Measurements from ENCODE around the gene AOAH.

Gene AOAH

GRCh38 chr7:36639826-36640225 lies 84.5 kb downstream of the AOAH start:
- no peaks in the 10 kb centered on the region for H3K27me3 ChIP-seq (replicated peaks; ENCODE audit: insufficient read depth, low read length)
- H2AFZ ChIP-seq (ENCODE audit: low read length): no peak overlapping the region
- no peaks in the 10 kb centered on the region for H3K79me2 ChIP-seq (ENCODE audit: low read length)
- H3K36me3 ChIP-seq (replicated peaks; ENCODE audit: insufficient read depth, low read length): no peaks in the 10 kb centered on the region
- no peaks in the 10 kb centered on the region for H3F3A ChIP-seq (ENCODE audit: insufficient read depth, low read length)
- H3K4me3 ChIP-seq (ENCODE audit: low read length): no peak overlapping the region
- no peak overlapping the region for H3K9ac ChIP-seq (ENCODE audit: low read length)
- DNase-seq: no peak
- no peaks in the 10 kb centered on the region for H4K20me1 ChIP-seq (ENCODE audit: insufficient read depth, low read length)
- H3K4me1 ChIP-seq (ENCODE audit: low read length): no peaks in the 10 kb centered on the region
- H3K9me2 ChIP-seq (replicated peaks; ENCODE audit: insufficient read depth, low read length): no peaks in the 10 kb centered on the region
- H3K4me2 ChIP-seq (ENCODE audit: low read depth, low read length): no peak overlapping the region
- H3K27ac ChIP-seq (ENCODE audit: low read length): no peak overlapping the region
- H3K9me3 ChIP-seq (replicated peaks; ENCODE audit: insufficient read depth, low read length): no peaks in the 10 kb centered on the region
- TF ChIP-seq EZH2phosphoT487 (IDR thresholded peaks at IDR 0.05; ENCODE audit: low read length) (no peak), EZH2 (optimal IDR thresholded peaks at IDR 0.05; ENCODE audit: low read depth, low read length) (no peak), CTCF (IDR thresholded peaks at IDR 0.05; ENCODE audit: low read length) (no peak)

GRCh38 chr7:36638586-36639263 lies 85.6 kb downstream of the AOAH start:
- no peaks in the 10 kb centered on the region for H3K4me1 ChIP-seq (ENCODE audit: low read length)
- no peak overlapping the region for H3K27ac ChIP-seq (ENCODE audit: low read length)
- no peaks in the 10 kb centered on the region for H3K36me3 ChIP-seq (replicated peaks; ENCODE audit: insufficient read depth, low read length)
- H4K20me1 ChIP-seq (ENCODE audit: insufficient read depth, low read length): no peaks in the 10 kb centered on the region
- H3K9me2 ChIP-seq (replicated peaks; ENCODE audit: insufficient read depth, low read length): no peaks in the 10 kb centered on the region
- no peak overlapping the region for H3K4me3 ChIP-seq (ENCODE audit: low read length)
- no peaks in the 10 kb centered on the region for H3K9me3 ChIP-seq (replicated peaks; ENCODE audit: insufficient read depth, low read length)
- no peak overlapping the region for H2AFZ ChIP-seq (ENCODE audit: low read length)
- H3K4me2 ChIP-seq (ENCODE audit: low read depth, low read length): no peak overlapping the region
- H3K79me2 ChIP-seq (ENCODE audit: low read length): no peaks in the 10 kb centered on the region
- H3K27me3 ChIP-seq (replicated peaks; ENCODE audit: insufficient read depth, low read length): no peaks in the 10 kb centered on the region
- no peaks in the 10 kb centered on the region for H3F3A ChIP-seq (ENCODE audit: insufficient read depth, low read length)
- TF ChIP-seq EZH2 (optimal IDR thresholded peaks at IDR 0.05; ENCODE audit: low read depth, low read length): no peak
- TF ChIP-seq CTCF (IDR thresholded peaks at IDR 0.05; ENCODE audit: low read length): no peak
- TF ChIP-seq EZH2phosphoT487 (IDR thresholded peaks at IDR 0.05; ENCODE audit: low read length): no peak
- DNase-seq: no peak
- H3K9ac ChIP-seq (ENCODE audit: low read length): no peak overlapping the region

- Histone ChIP-seq H3K27ac (ENCODE audit: low read length) (no peak overlapping the region), H3K27me3 (replicated peaks; ENCODE audit: insufficient read depth, low read length) (no peaks in the 10 kb centered on the region), H3K79me2 (ENCODE audit: low read length) (no peaks in the 10 kb centered on the region), H3K9ac (ENCODE audit: low read length) (no peak overlapping the region), H4K20me1 (ENCODE audit: insufficient read depth, low read length) (no peaks in the 10 kb centered on the region), H3K9me3 (replicated peaks; ENCODE audit: insufficient read depth, low read length) (no peaks in the 10 kb centered on the region), H3K4me2 (ENCODE audit: low read depth, low read length) (no peak overlapping the region), H3K36me3 (replicated peaks; ENCODE audit: insufficient read depth, low read length) (no peaks in the 10 kb centered on the region), H3K9me2 (replicated peaks; ENCODE audit: insufficient read depth, low read length) (no peaks in the 10 kb centered on the region), H2AFZ (ENCODE audit: low read length) (no peak overlapping the region), H3F3A (ENCODE audit: insufficient read depth, low read length) (no peaks in the 10 kb centered on the region), H3K4me3 (ENCODE audit: low read length) (no peak overlapping the region), H3K4me1 (ENCODE audit: low read length) (no peaks in the 10 kb centered on the region)
- TF ChIP-seq EZH2phosphoT487 (IDR thresholded peaks at IDR 0.05; ENCODE audit: low read length) (no peak), CTCF (IDR thresholded peaks at IDR 0.05; ENCODE audit: low read length) (no peak), EZH2 (optimal IDR thresholded peaks at IDR 0.05; ENCODE audit: low read depth, low read length) (no peak)
- no peak for DNase-seq
These were observed 86.2 kb downstream of the AOAH start for GRCh38 chr7:36638140-36638539.
